Measurements from ENCODE around the gene SMIM5. TPM values are rescaled to one million over a fixed set of nuclear protein-coding genes. Genes with fewer than 3 reads are reported as not detected.

Gene SMIM5
- total RNA-seq (2016; rRNA removed; fragmentation: Illumina TruSeq; extraction: Trizol) (not detected in 2 replicates), polyA plus RNA-seq (2011; rRNA removed) (0.05 TPM in 1 of 2 replicates, not detected in the other), polyA minus RNA-seq (2011; rRNA and poly(A)+ RNA removed; ENCODE audit: low replicate concordance) (not detected in 2 replicates), Bru-seq, nascent RNA (percentile 13 among the genes with signal in this experiment), BruChase-seq, experiment 1, labeled RNA remaining after a 6-hour chase (percentile 15 among the genes with signal in this experiment), BruChase-seq, experiment 2, labeled RNA remaining after a 2-hour chase (not detected)
- total RNA-seq (2016; cell fraction: cytosol; rRNA removed; fragmentation: Illumina TruSeq; extraction: Trizol; ENCODE audit: low read depth), result not detected in 2 replicates
- total RNA-seq (2016; cell fraction: insoluble cytoplasmic fraction; rRNA removed; fragmentation: Illumina TruSeq; extraction: Trizol), result 0.09 TPM in 1 of 2 replicates, not detected in the other
- total RNA-seq (2016; cell fraction: membrane; rRNA removed; fragmentation: Illumina TruSeq; extraction: Trizol), result not detected in 2 replicates
- total RNA-seq (2016; cell fraction: nucleus; rRNA removed; fragmentation: Illumina TruSeq; extraction: Trizol), result not detected in 2 replicates
- polyA plus RNA-seq (2011; cell fraction: cytosol; rRNA removed), result 0.05 TPM in 1 of 2 replicates, not detected in the other
- polyA plus RNA-seq (2011; cell fraction: nucleus; rRNA removed), result 0.35 and 0.80 TPM in 2 replicates
- 0.20 and 0.48 TPM in 2 replicates for polyA plus RNA-seq (2012)
- polyA plus RNA-seq (2016; cell fraction: cytosol; fragmentation: Illumina TruSeq; extraction: Trizol; ENCODE audit: low read depth), result not detected in 2 replicates
- polyA plus RNA-seq (2016; cell fraction: insoluble cytoplasmic fraction; fragmentation: Illumina TruSeq; extraction: Trizol; ENCODE audit: low read depth), result 0.14 TPM in 1 of 2 replicates, not detected in the other
- polyA plus RNA-seq (2016; cell fraction: membrane; fragmentation: Illumina TruSeq; extraction: Trizol; ENCODE audit: low read depth), result not detected in 2 replicates
- not detected in 2 replicates for polyA plus RNA-seq (2016; cell fraction: nucleus; fragmentation: Illumina TruSeq; extraction: Trizol; ENCODE audit: insufficient read depth, low read depth)
- polyA minus RNA-seq (2011; cell fraction: cytosol; rRNA and poly(A)+ RNA removed), result not detected in 2 replicates
- 0.26 TPM in 1 of 2 replicates, not detected in the other for polyA minus RNA-seq (2011; cell fraction: nucleus; rRNA and poly(A)+ RNA removed)
- long read RNA-seq, experiment 1, result 0 reads
- long read RNA-seq, experiment 2, result 0 reads

- Histone ChIP-seq H3K4me2 (ENCODE audit: low read depth, low read length) (peak within 1 kb of the TSS; percentile 76), H3K27ac (ENCODE audit: extremely low read length, insufficient read depth, low read length) (peak within 1 kb of the TSS; percentile 50), H3K9ac (ENCODE audit: insufficient read depth, low read depth, low read length) (peak within 1 kb of the TSS; percentile 27; the same call in 1 of the 2 replicates), H3K9me3 (ENCODE audit: low read length) (no peaks in the 10 kb centered on the region), H2AFZ (ENCODE audit: low read length) (no peak within 1 kb of the TSS), H3K27me3 (ENCODE audit: control insufficient read depth in 1 of 2, insufficient read depth in 2 of 2, low read length in 2 of 2) (no peaks in the 10 kb centered on the region), H3K4me1 (ENCODE audit: insufficient read depth, low read length) (peaks cover 19% of the 10 kb centered on the region), H3K36me3 (replicated peaks in 1 of 2; ENCODE audit: control insufficient read depth in 1 of 2, insufficient read depth in 2 of 2, low read length in 2 of 2) (peaks cover 20 to 24% of the 10 kb centered on the region in 2 experiments; a peak in 4 of 5 replicates), H3K4me3 (replicated peaks in 1 of 3; ENCODE audit: insufficient read depth in 1 of 3, low read depth in 2 of 3, low read length in 3 of 3) (peak within 1 kb of the TSS in 2 of 3 experiments; percentile 21 to 59; a peak in 2 of 6 replicates), H3K79me2 (ENCODE audit: insufficient read depth, low read length) (no peaks in the 10 kb centered on the region), H4K20me1 (ENCODE audit: insufficient read depth, low read length) (peaks cover 4% of the 10 kb centered on the region; the same call in 1 of the 2 replicates)
- in situ Hi-C loops (cut with HindIII; ENCODE audit: extremely low pct_ligation_motif_present, low pct_unique_long_range_greater_than_20kb) (no loop called here), intact Hi-C loops (cut with micrococcal nuclease; ENCODE audit: unreplicated experiment) (loop anchor here (1.0 kb wide), 4 partner anchors 13 to 115 kb away; partner anchors contain the start of genes RECQL5 and SAP30BP)
- CTCF ChIA-PET (ENCODE audit: low intra/inter-chr PET ratio, low total read pairs), result interaction anchor here (0.9 to 5.1 kb wide), 7 partner anchors 17 to 207 kb away, joined by 3 to 102 read pairs (median 4); no protein-coding TSS in a partner anchor
- POLR2A ChIA-PET, result interaction anchor here (0.6 to 2.1 kb wide), 16 partner anchors 11 to 147 kb away, joined by 3 to 28 read pairs (median 6); partner anchors contain the start of genes RECQL5 and SAP30BP
- ATAC-seq (peak; percentile 87), FAIRE-seq (peak; percentile 81), DNase-seq (ENCODE audit: low spot score) (peak; percentile 74)
- WGBS (ENCODE audit: low lambda C conversion rate), result 2% methylated on average over 7 of the region's 19 CpGs
- BruUV-seq (replicated peaks), result no TSS peak
- TF ChIP-seq RXRA (CRISPR knock-in tag; IDR thresholded peaks at IDR 0.05), result no peak
- TF ChIP-seq ZNF879 (CRISPR knock-in tag; IDR thresholded peaks at IDR 0.05), result no peak
- peak; percentile 80 for TF ChIP-seq SAP130 (CRISPR knock-in tag; IDR thresholded peaks at IDR 0.05; ENCODE audit: low read depth)
- TF ChIP-seq ZNF782 (CRISPR knock-in tag; IDR thresholded peaks at IDR 0.05; ENCODE audit: borderline replicate concordance), result 0 out of 2 replicates have a peak, but pooled peaks have one; percentile 36
- no peak for TF ChIP-seq IRF2 (CRISPR knock-in tag; IDR thresholded peaks at IDR 0.05)
- no peak for TF ChIP-seq HOXA9 (CRISPR knock-in tag; IDR thresholded peaks at IDR 0.05; ENCODE audit: borderline replicate concordance)
- TF ChIP-seq DMAP1 (CRISPR knock-in tag; IDR thresholded peaks at IDR 0.05), result no peak
- TF ChIP-seq, protein P1, sequence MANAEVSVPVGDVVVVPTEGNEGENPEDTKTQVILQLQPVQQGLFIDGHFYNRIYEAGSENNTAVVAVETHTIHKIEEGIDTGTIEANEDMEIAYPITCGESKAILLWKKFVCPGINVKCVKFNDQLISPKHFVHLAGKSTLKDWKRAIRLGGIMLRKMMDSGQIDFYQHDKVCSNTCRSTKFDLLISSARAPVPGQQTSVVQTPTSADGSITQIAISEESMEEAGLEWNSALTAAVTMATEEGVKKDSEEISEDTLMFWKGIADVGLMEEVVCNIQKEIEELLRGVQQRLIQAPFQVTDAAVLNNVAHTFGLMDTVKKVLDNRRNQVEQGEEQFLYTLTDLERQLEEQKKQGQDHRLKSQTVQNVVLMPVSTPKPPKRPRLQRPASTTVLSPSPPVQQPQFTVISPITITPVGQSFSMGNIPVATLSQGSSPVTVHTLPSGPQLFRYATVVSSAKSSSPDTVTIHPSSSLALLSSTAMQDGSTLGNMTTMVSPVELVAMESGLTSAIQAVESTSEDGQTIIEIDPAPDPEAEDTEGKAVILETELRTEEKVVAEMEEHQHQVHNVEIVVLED (CRISPR knock-in tag; IDR thresholded peaks at IDR 0.05; ENCODE audit: borderline replicate concordance), result no peak
- TF ChIP-seq ZBTB7A (CRISPR knock-in tag; IDR thresholded peaks at IDR 0.05), result no peak
- no peak for TF ChIP-seq EZH2 (conservative IDR thresholded peaks at IDR 0.05; ENCODE audit: low read depth, low read length)
- TF ChIP-seq ZNF550 (CRISPR knock-in tag; IDR thresholded peaks at IDR 0.05; ENCODE audit: borderline replicate concordance), result no peak
- no peak for TF ChIP-seq ZNF768 (CRISPR knock-in tag; IDR thresholded peaks at IDR 0.05)
- no peak for TF ChIP-seq MTF2 (CRISPR knock-in tag; IDR thresholded peaks at IDR 0.05; ENCODE audit: borderline replicate concordance)
- no peak for TF ChIP-seq ZFP90 (CRISPR knock-in tag; IDR thresholded peaks at IDR 0.05; ENCODE audit: borderline replicate concordance)
- TF ChIP-seq ATF7 (IDR thresholded peaks at IDR 0.05), result no peak
- peak; percentile 39; the same call in 1 of the 2 replicates for TF ChIP-seq ATF7 (CRISPR knock-in tag; IDR thresholded peaks at IDR 0.05)
- TF ChIP-seq ZNF790 (CRISPR knock-in tag; IDR thresholded peaks at IDR 0.05; ENCODE audit: borderline replicate concordance), result no peak
- TF ChIP-seq SP4 (CRISPR knock-in tag; IDR thresholded peaks at IDR 0.05), result peak; percentile 45; the same call in 1 of the 2 replicates
- TF ChIP-seq REPIN1 (CRISPR knock-in tag; IDR thresholded peaks at IDR 0.05; ENCODE audit: borderline replicate concordance, low read depth), result peak; percentile 56; the same call in 1 of the 2 replicates
These were observed at the start of gene SMIM5 for GRCh38 chr17:75632863-75633485. Gene SMIM5 (plus strand): TSS chr17:75633434. CDS start chr17:75640202, 6,768 bp downstream.

All from HepG2 (cell line).